Measurements from ENCODE around the gene AGBL3. TPM values are rescaled to one million over a fixed set of nuclear protein-coding genes. Genes with fewer than 3 reads are reported as not detected.

AGBL3 gene
- polyA plus RNA-seq, 3 donors = 6.7 to 10.0 (median 7.6) TPM

GRCh38 chr7:135181261-135181928 lies 195.1 kb downstream of the AGBL3 start:
- DNase-seq (ENCODE audit: low read depth in 3 of 3, low spot score in 2 of 3) = no peak

- no peak for DNase-seq (ENCODE audit: low read depth in 3 of 3, low spot score in 2 of 3)
These were observed 195.8 kb downstream of the AGBL3 start for GRCh38 chr7:135181929-135182678.

DNA sequence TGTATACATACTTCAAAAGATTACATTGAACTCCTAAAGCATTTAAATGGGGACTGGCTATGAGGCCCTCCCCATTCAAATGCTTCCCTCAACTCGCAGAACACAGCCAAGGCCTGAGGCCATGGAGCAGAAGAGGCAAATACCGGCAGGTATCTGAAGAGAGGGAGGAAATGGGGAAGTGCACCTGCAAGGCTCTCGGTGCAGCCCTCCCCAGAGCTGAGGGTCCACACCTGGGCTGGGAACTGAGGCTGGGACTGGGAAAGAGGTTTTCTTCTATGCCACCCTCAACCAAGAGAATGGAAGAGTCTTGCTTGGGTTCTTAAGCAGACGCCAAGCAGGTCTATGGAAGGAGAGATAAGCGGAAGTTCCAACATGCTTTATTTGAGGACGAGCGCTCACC lies 197.2 kb downstream of the AGBL3 start:
- no peak for DNase-seq (ENCODE audit: low read depth in 3 of 3, low spot score in 2 of 3)

DNA sequence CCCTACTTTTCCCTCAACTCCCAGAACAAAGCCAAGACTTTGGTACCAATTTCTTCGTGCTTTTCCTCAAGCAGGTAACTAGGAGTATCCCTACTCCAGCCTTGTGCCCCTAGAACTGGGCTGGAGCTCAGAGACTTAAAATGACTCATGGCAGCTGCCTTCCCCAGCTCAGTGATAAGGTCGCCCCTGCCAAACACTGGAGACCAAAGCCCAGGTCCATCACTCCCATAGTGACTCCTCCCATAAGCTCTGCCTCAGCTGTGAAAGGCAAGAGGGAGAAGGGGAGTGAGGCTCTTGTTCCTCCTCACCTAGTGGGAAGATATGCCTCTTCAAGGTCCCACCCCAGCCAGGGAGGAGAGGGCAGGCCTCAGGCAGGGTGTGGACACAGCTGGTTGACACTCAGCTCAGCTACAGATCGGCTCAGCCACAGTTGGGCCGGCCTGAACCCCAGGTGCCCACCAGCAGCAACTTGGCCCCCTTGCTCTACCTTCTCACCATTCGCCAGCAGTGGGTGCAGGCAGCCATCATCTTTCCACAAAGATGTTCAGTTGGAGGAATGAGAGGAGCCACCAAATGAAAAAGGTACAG lies 198.0 kb downstream of the AGBL3 start:
- no peak for DNase-seq (ENCODE audit: low read depth in 3 of 3, low spot score in 2 of 3)

Other genes starting within 250 kb of the AGBL3 start
- gene CALD1, start 206.9 kb upstream of the AGBL3 start, polyA plus RNA-seq (ENCODE audit: insufficient read length in 3 of 3) = 100 to 1,000 TPM; 244 to 292 (median 257) TPM
- gene TMEM140, start 161.6 kb downstream of the AGBL3 start, polyA plus RNA-seq (ENCODE audit: insufficient read length in 3 of 3) = 10 to 100 TPM; 23.8 to 27.2 (median 26.4) TPM
- 10 to 100 TPM; 57.3 to 67.4 (median 60.9) TPM for gene CYREN, start 184.2 kb downstream of the AGBL3 start, polyA plus RNA-seq (ENCODE audit: insufficient read length in 3 of 3)
- gene WDR91, start 225.0 kb downstream of the AGBL3 start, polyA plus RNA-seq (ENCODE audit: insufficient read length in 3 of 3) = 10 to 100 TPM; 43.8 to 49.5 (median 45.9) TPM
- gene STRA8, start 247.3 kb downstream of the AGBL3 start, polyA plus RNA-seq (ENCODE audit: insufficient read length in 3 of 3) = under 1 TPM in 1 of 3 donors, not detected in 2; 0.36 TPM

Measured in right renal cortex interstitium (tissue), 3 donors.